Measurements from ENCODE around the gene AK3. TPM values are rescaled to one million over a fixed set of nuclear protein-coding genes. Genes with fewer than 3 reads are reported as not detected.

AK3 gene
- total RNA-seq, 4 donors from 2014 or later, result 77.6 to 99.4 (median 88.6) TPM

- no peak for TF ChIP-seq CTCF (IDR thresholded peaks at IDR 0.05)
- ATAC-seq (ENCODE audit: low FRiP score) (peak; percentile 15), DNase-seq (ENCODE audit: low spot score) (no peak)
Observed at GRCh38 chr9:4680173-4680525, 60.9 kb downstream of the AK3 start.

- peak; percentile 98 for DNase-seq (ENCODE audit: low spot score)
- peak in 1 of 3 donors; percentile 43 for TF ChIP-seq CTCF (IDR thresholded peaks at IDR 0.05)
- ATAC-seq (ENCODE audit: low FRiP score), result peak; percentile 99
Observed at GRCh38 chr9:4679268-4680172, 61.5 kb downstream of the AK3 start, which contains the start of gene CDC37L1. Gene CDC37L1, plus strand, starts transcription at chr9:4679569. Its CDS starts 199 bp downstream, at chr9:4679768.

- ATAC-seq (ENCODE audit: low FRiP score) (no peak), DNase-seq (ENCODE audit: low spot score) (no peak)
- no peak for TF ChIP-seq CTCF (IDR thresholded peaks at IDR 0.05)
Observed at GRCh38 chr9:4678679-4679267, 62.2 kb downstream of the AK3 start.

- DNase-seq (ENCODE audit: low spot score) (no peak), ATAC-seq (ENCODE audit: low FRiP score) (no peak)
- no peak for TF ChIP-seq CTCF (IDR thresholded peaks at IDR 0.05)
Observed at GRCh38 chr9:4677392-4677791, 63.6 kb downstream of the AK3 start.

GRCh38 chr9:4674783-4675182, 66.2 kb downstream of the AK3 start:
- no peak for TF ChIP-seq CTCF (IDR thresholded peaks at IDR 0.05)
- DNase-seq (ENCODE audit: low spot score), result no peak
- ATAC-seq (ENCODE audit: low FRiP score), result no peak

- no peak for DNase-seq (ENCODE audit: low spot score)
- no peak for TF ChIP-seq CTCF (IDR thresholded peaks at IDR 0.05)
- no peak for ATAC-seq (ENCODE audit: low FRiP score)
Observed at GRCh38 chr9:4671737-4672136, 69.3 kb downstream of the AK3 start.
